ENCODE measurements around the gene SLC7A4. TPM values are rescaled to one million over a fixed set of nuclear protein-coding genes. Genes with fewer than 3 reads are reported as not detected.

Gene SLC7A4
- total RNA-seq, 1 experiment from 2014 or later: not detected

DNA sequence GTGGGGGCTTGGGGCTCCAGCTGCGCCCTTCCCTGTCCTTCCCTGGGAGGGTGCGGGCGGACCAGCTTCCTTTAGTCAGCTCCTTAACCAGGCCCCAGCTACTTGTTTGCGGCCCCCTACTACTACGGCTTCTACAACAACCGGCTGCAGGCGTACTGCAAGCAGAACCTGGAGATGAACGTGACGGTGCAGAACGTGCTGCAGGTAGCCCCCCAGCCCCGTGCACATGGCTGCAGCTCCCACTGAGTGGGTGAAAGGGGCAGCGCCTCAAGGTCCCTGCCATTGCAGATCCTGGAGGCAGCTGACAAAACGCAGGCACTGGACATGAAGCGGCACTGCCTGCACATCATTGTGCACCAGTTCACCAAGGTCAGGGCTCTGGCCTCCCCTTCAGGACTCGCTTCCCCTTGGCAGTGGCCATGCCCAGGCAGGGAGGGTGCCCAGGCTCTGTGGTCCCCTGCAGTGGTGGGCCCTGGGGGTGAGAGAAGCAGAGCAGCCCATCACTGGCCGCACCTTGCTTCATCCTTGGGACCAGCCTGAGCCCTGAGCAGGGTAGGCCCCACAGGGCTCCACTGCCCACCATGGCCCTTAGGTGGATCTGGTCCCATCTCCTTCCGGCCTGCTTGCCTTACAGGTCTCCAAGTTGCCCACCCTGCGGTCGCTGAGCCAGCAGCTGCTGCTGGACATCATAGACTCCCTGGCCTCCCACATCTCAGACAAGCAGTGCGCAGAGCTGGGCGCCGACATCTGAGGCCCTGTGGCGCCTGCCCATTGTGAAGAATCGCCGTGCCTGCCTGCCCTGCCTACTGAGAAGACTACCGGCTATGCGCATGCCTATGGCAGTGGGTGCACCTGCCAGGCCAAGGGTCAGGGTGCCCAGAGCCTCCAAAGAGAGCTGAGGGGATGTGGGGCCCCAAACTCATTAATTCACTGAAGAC lies 35.5 kb downstream of the SLC7A4 start:
- peaks cover 13% of the 10 kb centered on the region for H3K36me3 Mint-ChIP-seq (ENCODE audit: insufficient read depth, unreplicated experiment)

DNA sequence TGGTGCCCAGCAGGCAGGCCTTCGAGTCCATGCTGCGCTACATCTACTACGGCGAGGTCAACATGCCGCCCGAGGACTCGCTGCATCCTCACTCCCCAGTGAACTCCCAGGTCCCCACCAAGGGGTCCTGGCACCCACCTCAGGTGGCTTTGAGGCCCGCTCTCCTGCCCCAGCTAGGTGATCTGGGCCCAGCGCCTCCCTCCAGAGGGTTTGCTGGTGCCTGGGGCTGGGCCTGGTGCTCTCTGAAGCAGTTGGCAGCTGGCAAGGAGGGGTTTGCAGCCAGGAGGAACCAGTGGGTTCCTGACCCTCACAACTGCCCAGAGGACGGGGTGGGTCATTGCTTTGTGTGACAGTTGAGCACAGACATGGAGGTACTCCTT lies 36.3 kb downstream of the SLC7A4 start:
- H3K4me3 Mint-ChIP-seq (ENCODE audit: unreplicated experiment): no peak overlapping the region
- no peaks in the 10 kb centered on the region for H3K27me3 Mint-ChIP-seq (ENCODE audit: insufficient read depth, unreplicated experiment)
- DNase-seq (ENCODE audit: unreplicated experiment): no peak
- no peak for TF ChIP-seq CTCF (IDR thresholded peaks at IDR 0.05; ENCODE audit: unreplicated experiment)
- H3K36me3 Mint-ChIP-seq (ENCODE audit: insufficient read depth, unreplicated experiment): peaks cover 4% of the 10 kb centered on the region
- CTCF ChIA-PET: interaction anchor here (1.0 kb wide), 1 partner anchor 14 kb away, joined by 3 read pairs; the partner anchor contains the start of gene LZTR1
- intact Hi-C loops (cut with micrococcal nuclease): no loop called here
- H3K4me1 Mint-ChIP-seq (ENCODE audit: insufficient read depth, unreplicated experiment): no peaks in the 10 kb centered on the region
- H3K27ac Mint-ChIP-seq (ENCODE audit: low read depth, unreplicated experiment): no peak overlapping the region
- H3K9me3 Mint-ChIP-seq (ENCODE audit: unreplicated experiment): no peaks in the 10 kb centered on the region
- POLR2A ChIA-PET: interaction anchor here (0.7 kb wide), 1 partner anchor 14 kb away, joined by 3 read pairs; no protein-coding TSS in a partner anchor
- BruUV-seq (replicated peaks): no TSS peak

More for the DNA sequence above, 35.5 kb downstream of the SLC7A4 start:
- DNase-seq (ENCODE audit: unreplicated experiment): no peak
- no peak for TF ChIP-seq CTCF (IDR thresholded peaks at IDR 0.05; ENCODE audit: unreplicated experiment)
- ChIA-PET POLR2A (interaction anchor here (0.7 to 1.0 kb wide), 2 partner anchors 15 to 40 kb away, joined by 3 read pairs; no protein-coding TSS in a partner anchor), CTCF (interaction anchor here (1.0 kb wide), 1 partner anchor 15 kb away, joined by 3 read pairs; the partner anchor contains the start of gene LZTR1)
- H3K27ac Mint-ChIP-seq (ENCODE audit: low read depth, unreplicated experiment): no peak overlapping the region
- H3K27me3 Mint-ChIP-seq (ENCODE audit: insufficient read depth, unreplicated experiment): no peaks in the 10 kb centered on the region
- no peak overlapping the region for H3K4me3 Mint-ChIP-seq (ENCODE audit: unreplicated experiment)
- H3K4me1 Mint-ChIP-seq (ENCODE audit: insufficient read depth, unreplicated experiment): no peaks in the 10 kb centered on the region
- H3K9me3 Mint-ChIP-seq (ENCODE audit: unreplicated experiment): no peaks in the 10 kb centered on the region
- BruUV-seq (replicated peaks): no TSS peak
- intact Hi-C loops (cut with micrococcal nuclease): no loop called here

- Mint-ChIP-seq H3K27me3 (ENCODE audit: insufficient read depth, unreplicated experiment) (no peaks in the 10 kb centered on the region), H3K4me3 (ENCODE audit: unreplicated experiment) (no peak overlapping the region), H3K4me1 (ENCODE audit: insufficient read depth, unreplicated experiment) (no peaks in the 10 kb centered on the region), H3K36me3 (ENCODE audit: insufficient read depth, unreplicated experiment) (peaks cover 4% of the 10 kb centered on the region), H3K27ac (ENCODE audit: low read depth, unreplicated experiment) (no peak overlapping the region), H3K9me3 (ENCODE audit: unreplicated experiment) (no peaks in the 10 kb centered on the region)
- no peak for TF ChIP-seq CTCF (IDR thresholded peaks at IDR 0.05; ENCODE audit: unreplicated experiment)
- ChIA-PET POLR2A (no interaction called here), CTCF (interaction anchor here (1.0 kb wide), 1 partner anchor 13 kb away, joined by 3 read pairs; the partner anchor contains the start of gene LZTR1)
- no peak for DNase-seq (ENCODE audit: unreplicated experiment)
- BruUV-seq (replicated peaks): no TSS peak
- intact Hi-C loops (cut with micrococcal nuclease): no loop called here
Observed at GRCh38 chr22:20995329-20996030, 36.9 kb downstream of the SLC7A4 start.

- ChIA-PET POLR2A (no interaction called here), CTCF (no interaction called here)
- Mint-ChIP-seq H3K4me1 (ENCODE audit: insufficient read depth, unreplicated experiment) (no peaks in the 10 kb centered on the region), H3K9me3 (ENCODE audit: unreplicated experiment) (no peaks in the 10 kb centered on the region), H3K27me3 (ENCODE audit: insufficient read depth, unreplicated experiment) (no peaks in the 10 kb centered on the region), H3K36me3 (ENCODE audit: insufficient read depth, unreplicated experiment) (peaks cover 4% of the 10 kb centered on the region), H3K4me3 (ENCODE audit: unreplicated experiment) (no peak overlapping the region), H3K27ac (ENCODE audit: low read depth, unreplicated experiment) (no peak overlapping the region)
- intact Hi-C loops (cut with micrococcal nuclease): no loop called here
- BruUV-seq (replicated peaks): no TSS peak
- DNase-seq (ENCODE audit: unreplicated experiment): no peak
- TF ChIP-seq CTCF (IDR thresholded peaks at IDR 0.05; ENCODE audit: unreplicated experiment): no peak
Observed at GRCh38 chr22:20994902-20995241, 37.5 kb downstream of the SLC7A4 start.
